Neutrophil (primary cell): ENCODE data around the gene GCAT.

Source experiments
- H3K27ac ChIP-seq: fragments of 200-600 bp; sonication (generic); 2 replicates; pipeline ENCODE4 v1.5.1; 2016; ENCODE audit warnings: mild to moderate bottlenecking, moderate library complexity
- H3K27me3 ChIP-seq: fragments of 200-600 bp; sonication (generic); 2 replicates; pipeline ENCODE4 v1.6.0; 2016; ENCODE audit warnings: mild to moderate bottlenecking
- H3K36me3 ChIP-seq: fragments of 200-600 bp; sonication (generic); 2 replicates; pipeline ENCODE4 v1.5.1; 2017
- H3K4me1 ChIP-seq, 2 experiments: fragments of 200-600 bp in 1 of 2; sonication (generic) in 1 of 2; 1 replicate in 1 of 2; 2 replicates in 1 of 2; pipeline versions ENCODE4 v1.5.1 to v1.6.1; 2013 to 2016; ENCODE audit warnings: low read depth in 1 of 2, low read length in 1 of 2, mild to moderate bottlenecking in 1 of 2, moderate library complexity in 1 of 2; ENCODE audit not compliant: control insufficient read depth in 1 of 2, insufficient read depth in 1 of 2
- H3K4me3 ChIP-seq, 2 experiments: fragments of 200-600 bp in 1 of 2; sonication (generic) in 1 of 2; 1 replicate in 1 of 2; 2 replicates in 1 of 2; pipeline ENCODE4 v1.5.1; 2013 to 2016; ENCODE audit warnings: low read depth in 1 of 2, low read length in 1 of 2, mild to moderate bottlenecking in 1 of 2, moderate library complexity in 1 of 2
- H3K9me3 ChIP-seq: fragments of 200-600 bp; sonication (generic); 2 replicates; pipeline ENCODE4 v1.5.1; 2016
- TF ChIP-seq, protein P1 (sequence below): fragments of 200-600 bp; sonication (generic); IDR thresholded peaks from 2 replicates; pipeline ENCODE4 v1.5.1; 2016; ENCODE audit warnings: antibody characterized with exemption

The GCAT gene

GRCh38 chr22:37806409-37807333, 1.1 kb upstream of the GCAT start:
- H3K4me1 ChIP-seq = peaks cover 54 to 63% of the 10 kb centered on the region in 2 experiments
- peak overlapping the region; percentile 59 for H3K27ac ChIP-seq
- peaks cover 78% of the 10 kb centered on the region for H3K27me3 ChIP-seq
- H3K36me3 ChIP-seq = no peaks in the 10 kb centered on the region
- no peaks in the 10 kb centered on the region for H3K9me3 ChIP-seq
- peak overlapping the region; percentile 63 to 78 for H3K4me3 ChIP-seq
- TF ChIP-seq, protein P1, sequence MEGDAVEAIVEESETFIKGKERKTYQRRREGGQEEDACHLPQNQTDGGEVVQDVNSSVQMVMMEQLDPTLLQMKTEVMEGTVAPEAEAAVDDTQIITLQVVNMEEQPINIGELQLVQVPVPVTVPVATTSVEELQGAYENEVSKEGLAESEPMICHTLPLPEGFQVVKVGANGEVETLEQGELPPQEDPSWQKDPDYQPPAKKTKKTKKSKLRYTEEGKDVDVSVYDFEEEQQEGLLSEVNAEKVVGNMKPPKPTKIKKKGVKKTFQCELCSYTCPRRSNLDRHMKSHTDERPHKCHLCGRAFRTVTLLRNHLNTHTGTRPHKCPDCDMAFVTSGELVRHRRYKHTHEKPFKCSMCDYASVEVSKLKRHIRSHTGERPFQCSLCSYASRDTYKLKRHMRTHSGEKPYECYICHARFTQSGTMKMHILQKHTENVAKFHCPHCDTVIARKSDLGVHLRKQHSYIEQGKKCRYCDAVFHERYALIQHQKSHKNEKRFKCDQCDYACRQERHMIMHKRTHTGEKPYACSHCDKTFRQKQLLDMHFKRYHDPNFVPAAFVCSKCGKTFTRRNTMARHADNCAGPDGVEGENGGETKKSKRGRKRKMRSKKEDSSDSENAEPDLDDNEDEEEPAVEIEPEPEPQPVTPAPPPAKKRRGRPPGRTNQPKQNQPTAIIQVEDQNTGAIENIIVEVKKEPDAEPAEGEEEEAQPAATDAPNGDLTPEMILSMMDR = no peak

- Histone ChIP-seq H3K36me3 (no peaks in the 10 kb centered on the region), H3K9me3 (no peaks in the 10 kb centered on the region), H3K4me1 (peaks cover 39 to 50% of the 10 kb centered on the region in 2 experiments), H3K27me3 (peaks cover 62% of the 10 kb centered on the region), H3K27ac (no peak overlapping the region), H3K4me3 (peak overlapping the region; percentile 63 to 78)
- TF ChIP-seq, protein P1 = no peak
These were observed 542 bp downstream of the GCAT start for GRCh38 chr22:37808294-37808657.

DNA sequence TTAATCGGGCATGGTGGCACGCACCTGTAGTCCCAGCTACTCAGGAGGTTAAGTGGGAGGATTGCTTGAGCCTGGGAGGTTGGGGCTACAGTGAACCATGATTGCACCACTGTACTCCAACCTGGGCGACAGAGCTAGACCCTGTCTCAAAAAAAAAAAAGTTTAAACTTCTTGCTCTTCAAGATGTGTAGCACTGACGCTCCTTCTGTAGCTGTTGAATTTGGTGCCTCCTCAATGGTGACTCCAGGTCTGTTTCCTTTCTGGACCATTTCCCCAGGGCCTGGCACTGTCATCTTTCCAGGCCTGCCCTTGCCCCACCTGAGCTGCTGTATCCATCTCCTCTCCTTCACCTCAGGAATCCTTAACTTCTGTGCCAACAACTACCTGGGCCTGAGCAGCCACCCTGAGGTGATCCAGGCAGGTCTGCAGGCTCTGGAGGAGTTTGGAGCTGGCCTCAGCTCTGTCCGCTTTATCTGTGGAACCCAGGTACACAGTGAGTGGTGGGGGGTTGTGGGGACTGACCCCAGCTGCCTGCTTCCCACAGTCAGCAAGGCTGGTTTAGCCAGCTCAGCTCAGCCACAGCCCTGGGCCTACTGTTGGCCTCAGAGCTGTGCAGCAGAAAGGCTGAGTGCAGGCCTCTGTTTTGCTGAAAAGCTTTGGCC, 2.1 kb downstream of the GCAT start:
- TF ChIP-seq, protein P1 = no peak
- no peaks in the 10 kb centered on the region for H3K36me3 ChIP-seq

DNA sequence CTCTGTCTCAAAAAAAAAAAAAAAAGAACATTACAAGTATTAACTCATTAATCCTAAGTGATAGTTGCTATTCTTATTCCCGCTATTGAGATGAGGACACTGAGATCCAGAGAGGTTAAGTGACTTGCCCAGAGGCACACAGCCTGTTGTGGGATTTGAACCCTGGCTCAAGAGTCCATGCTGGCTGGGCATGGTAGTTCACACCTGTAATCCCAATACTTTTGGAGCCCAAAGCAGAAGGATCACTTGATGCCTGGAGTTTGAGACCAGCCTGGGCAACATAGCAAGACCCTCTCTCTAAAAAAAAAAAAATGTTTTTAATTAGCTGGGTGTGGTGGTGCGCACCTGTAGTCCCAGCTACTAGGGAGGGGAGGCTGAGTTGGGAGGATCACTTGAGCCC, 4.1 kb downstream of the GCAT start:
- Histone ChIP-seq H3K27ac (no peak overlapping the region), H3K36me3 (no peaks in the 10 kb centered on the region), H3K27me3 (peaks cover 26% of the 10 kb centered on the region), H3K9me3 (no peaks in the 10 kb centered on the region), H3K4me3 (no peak overlapping the region), H3K4me1 (peaks cover 15 to 17% of the 10 kb centered on the region in 2 experiments)
- TF ChIP-seq, protein P1 = no peak

More for the DNA sequence above, 2.1 kb downstream of the GCAT start:
- Histone ChIP-seq H3K27me3 (peaks cover 46% of the 10 kb centered on the region), H3K4me3 (no peak overlapping the region), H3K9me3 (no peaks in the 10 kb centered on the region), H3K4me1 (peaks cover 32 to 36% of the 10 kb centered on the region in 2 experiments), H3K27ac (no peak overlapping the region)

DNA sequence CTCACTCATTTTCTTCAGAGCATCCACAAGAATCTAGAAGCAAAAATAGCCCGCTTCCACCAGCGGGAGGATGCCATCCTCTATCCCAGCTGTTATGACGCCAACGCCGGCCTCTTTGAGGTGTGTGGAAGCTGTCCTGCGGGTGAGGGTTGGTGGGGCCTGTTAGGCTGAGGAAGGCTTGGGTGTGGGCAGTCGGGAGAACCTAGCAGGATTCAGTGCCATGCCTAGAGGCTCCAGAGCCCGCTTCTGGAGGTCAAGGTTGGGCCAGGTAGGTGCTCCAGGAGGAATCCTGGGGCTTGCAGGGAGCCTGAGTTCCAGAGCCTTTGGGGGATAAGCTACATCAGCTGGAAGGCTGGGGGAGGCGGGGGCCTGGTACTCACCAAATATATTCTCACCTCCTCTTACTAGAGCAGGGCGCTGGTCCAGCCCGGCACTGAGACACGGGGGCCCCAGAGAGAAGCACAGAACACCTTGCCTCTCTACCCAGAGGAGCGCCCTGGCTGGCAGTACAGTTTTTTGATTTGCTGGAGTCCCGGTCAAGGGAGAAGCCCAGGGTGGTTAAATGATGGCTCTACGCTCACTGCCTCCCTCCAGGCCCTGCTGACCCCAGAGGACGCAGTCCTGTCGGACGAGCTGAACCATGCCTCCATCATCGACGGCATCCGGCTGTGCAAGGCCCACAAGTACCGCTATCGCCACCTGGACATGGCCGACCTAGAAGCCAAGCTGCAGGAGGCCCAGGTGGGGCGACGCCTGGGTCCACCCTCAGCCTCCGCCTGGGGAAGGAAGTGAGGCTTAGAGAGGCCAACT, 5.3 kb downstream of the GCAT start:
- peaks cover 20% of the 10 kb centered on the region for H3K27me3 ChIP-seq

More for the DNA sequence above, 5.3 kb downstream of the GCAT start:
- Histone ChIP-seq H3K9me3 (no peaks in the 10 kb centered on the region), H3K4me1 (peaks cover 12 to 13% of the 10 kb centered on the region in 2 experiments), H3K27ac (no peak overlapping the region), H3K36me3 (no peaks in the 10 kb centered on the region), H3K4me3 (no peak overlapping the region)
- TF ChIP-seq, protein P1 = no peak
